Measurements from ENCODE around the gene LIMK1.
"Not testable (repeated sequence)": the region's sequence is repeated elsewhere in the genome, so short reads cannot be mapped to it uniquely, and the experiment has no call there.

Gene LIMK1

DNA sequence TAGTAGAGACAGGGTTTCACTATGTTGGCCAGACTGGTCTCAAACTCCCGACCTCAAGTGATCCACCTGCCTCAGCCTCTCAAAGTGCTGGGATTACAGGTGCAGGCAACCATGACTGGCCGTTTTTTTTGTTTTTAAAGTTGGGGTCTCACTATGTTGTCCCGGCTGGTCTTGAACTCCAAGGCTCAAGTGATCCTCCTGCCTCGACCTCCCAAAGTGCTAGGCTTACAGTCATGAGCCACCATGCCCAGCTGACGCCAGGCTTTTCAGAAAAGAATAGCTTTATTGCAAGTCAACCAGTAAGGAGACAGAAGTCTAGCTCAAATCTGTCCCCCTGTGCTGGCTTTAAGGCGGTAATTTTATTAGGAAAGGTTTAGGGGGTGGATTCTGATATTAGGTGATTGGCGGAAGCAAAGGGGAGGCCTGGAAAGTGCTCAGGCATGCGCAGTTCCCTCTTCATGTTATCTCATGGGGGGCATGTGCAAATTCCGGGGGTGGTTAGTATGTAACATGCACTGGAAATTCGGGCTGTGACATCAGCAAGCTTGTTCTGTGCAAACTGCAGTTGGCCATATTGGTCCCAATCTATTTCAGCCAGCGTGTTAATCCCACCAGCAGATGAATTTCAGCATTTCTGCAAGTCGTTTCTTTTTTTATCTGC, 42.7 kb downstream of the LIMK1 start:
- DNase-seq, result no peak

DNA sequence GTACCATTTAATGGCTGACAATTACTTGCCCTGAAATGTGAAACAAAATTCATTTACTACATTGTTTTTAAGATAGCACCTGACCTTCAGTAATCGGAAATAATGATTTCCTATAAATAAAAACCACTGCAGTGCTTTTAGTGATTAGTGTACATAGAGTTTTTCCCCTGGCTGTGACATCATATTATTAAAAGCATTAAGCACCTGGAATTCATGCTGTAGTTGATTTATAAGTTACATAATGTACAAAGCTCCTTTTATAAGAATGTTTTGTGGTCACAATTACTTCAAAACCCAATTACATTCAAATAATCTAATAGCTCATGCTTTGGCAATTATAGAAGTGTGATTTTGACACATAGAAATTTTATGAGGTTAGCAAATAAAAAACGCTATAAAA, 46.3 kb downstream of the LIMK1 start:
- no peak for DNase-seq

DNA sequence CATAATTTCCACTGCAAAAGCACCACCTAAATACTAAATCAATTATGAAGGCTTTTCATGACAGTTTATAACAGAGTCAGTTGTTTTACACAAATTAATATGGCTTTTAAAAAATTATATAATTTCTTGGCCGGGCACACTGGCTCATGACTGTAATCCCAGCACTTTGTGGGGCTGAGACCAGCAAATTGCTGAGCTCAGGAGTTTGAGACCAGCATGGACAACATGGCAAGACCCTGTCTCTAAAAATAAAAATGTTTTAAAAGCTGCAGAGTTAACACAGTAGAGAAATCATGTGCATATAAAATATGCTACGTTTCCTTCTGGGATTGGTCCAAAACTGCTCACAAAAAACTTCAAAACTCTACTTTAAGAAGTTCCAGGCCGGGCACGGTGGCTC, 46.9 kb downstream of the LIMK1 start:
- DNase-seq, result no peak

DNA sequence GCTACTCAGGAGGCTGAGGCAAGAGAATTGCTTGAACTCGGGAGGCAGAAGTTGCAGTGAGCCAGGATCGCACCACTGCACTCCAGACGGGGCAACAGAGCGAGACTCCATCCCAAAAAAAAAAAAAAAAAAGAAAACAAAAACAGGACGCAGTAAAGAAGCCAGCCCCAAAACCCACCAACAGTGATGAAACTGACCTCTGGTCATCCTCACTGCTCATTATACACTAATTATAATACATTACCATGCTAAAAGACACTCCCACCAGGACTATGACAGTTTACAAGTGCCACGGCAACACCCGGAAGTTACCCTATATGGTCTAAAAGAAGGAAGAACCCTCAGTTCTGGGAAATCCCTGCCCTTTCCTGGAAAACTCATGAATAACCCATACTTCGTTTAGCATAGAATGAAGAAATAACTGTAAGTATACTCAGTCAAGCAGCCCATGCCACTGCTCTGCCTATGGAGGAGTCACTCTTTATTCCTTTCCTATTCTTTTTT, 50.6 kb downstream of the LIMK1 start:
- no peak for DNase-seq

DNA sequence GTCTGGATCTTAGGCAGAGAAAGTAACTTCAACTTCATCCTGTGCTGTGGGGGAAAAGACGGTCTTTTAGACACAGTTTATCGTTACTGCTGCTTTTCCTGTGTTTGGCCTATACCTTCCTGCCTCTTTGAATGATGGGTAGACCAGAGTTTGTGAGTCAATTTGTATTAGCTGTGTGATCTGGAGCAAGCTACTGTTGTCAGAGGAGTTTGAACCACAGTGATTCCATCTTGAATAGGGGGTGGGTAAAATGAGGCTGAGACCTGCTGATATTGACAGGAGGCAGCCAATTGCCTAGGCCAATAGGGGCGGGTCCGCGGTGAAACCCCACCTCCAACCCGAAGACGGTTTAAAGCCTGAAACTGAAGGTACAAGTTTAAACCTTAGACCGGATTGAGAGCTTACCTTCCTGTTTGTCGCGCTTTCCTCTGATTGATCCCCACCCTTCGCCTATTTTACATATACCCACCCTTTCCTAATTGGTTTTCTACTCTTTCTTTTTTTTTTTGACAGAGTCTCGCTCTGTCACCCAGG, 54.8 kb downstream of the LIMK1 start:
- DNase-seq, result no peak

DNA sequence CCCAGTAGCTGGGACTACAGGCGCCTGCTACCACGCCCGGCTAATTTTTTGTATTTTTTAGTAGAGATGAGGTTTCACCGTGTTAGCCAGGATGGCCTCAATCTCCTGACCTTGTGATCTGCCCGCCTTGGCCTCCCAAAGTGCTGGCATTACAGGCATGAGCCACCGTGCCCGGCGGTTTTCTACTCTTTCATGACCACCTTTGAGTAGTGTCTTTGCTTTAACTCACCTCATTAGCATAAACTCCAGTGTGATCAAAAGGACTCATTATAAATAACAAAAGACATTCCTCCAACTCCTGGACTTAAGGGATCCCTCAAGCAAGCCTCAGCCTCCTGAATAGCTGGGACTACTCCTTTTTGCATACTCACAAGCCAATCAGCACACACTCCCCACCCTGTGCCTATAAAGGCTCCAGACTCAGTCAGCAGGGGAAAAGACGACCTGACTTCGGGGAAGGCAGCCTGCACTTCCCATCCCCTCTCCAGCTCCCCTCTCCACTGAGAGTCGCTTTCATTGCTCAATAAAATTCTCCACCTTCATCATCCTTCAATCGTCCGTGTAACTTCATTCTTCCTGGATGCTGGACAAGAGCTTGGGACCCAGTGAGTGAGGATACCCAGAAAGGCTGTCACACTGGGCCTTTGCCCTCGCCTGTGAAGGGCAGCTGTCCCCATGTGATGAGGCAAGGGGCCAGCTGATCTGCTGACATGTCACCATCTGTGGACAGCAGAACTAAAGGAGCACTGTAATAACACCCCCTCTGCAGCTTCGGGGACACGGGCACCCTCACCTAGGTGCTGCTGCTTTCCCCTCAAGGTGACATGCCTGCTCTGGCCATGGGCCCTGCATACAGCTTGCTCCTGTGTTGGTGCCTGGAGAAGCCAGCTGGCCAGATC, 55.6 kb downstream of the LIMK1 start:
- no peak for DNase-seq

DNA sequence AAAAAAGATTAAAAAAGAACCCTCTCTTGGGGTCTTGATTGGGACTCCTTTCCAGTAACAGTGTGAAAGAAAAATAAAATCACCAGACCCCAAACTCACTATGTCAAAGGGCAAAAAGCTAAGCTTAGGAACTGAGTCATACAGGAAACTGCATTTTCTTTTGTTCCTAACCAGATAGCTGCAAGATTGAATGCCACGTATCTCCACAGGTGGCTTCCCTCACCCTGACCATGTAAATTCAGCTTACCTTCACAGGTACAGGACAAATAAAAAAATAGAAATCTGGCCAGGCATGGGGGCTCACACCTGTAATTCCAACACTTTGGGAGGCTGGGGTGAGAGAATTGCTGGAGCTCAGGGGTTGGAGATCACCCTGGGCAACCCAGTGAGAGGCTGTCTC, 58.1 kb downstream of the LIMK1 start:
- DNase-seq, result no peak

DNA sequence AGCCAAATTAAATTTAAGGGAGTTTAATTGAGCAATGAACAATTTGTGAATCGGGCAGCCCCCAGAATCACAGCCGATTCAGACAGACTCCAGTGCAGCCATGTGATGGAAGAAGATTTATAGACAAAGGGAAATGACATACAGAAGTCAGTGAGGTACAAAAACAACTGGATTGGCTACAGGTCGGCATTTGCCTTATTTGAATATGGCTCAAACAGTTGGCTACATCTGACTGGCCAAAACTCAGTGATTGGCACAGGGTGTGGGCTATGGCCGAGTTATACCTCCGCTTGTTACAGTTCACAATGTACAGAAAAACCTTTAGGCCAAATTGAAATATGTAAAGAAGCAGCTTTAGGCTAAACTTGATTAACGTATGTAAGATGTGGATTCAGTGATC, 59.8 kb downstream of the LIMK1 start:
- no peak for DNase-seq

DNA sequence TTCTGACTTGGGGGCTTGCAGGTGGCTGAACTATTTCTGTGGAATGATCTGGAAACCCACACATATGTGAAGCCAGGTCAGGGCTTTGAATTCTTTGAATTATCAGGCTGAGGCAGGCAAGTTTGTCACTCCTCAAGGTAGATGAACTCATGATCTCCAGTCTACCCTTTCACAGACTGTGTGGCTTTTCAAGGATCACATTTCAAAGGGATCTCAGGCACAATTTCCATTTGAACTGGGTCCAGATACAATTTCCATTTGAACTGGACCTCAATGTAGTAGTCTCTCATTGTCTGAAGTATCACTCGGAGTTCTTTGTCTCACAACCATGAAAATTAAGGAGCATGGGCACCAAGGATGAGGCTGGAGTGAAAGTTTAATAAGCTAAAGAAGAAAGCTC, 64.9 kb downstream of the LIMK1 start:
- no peak for DNase-seq

DNA sequence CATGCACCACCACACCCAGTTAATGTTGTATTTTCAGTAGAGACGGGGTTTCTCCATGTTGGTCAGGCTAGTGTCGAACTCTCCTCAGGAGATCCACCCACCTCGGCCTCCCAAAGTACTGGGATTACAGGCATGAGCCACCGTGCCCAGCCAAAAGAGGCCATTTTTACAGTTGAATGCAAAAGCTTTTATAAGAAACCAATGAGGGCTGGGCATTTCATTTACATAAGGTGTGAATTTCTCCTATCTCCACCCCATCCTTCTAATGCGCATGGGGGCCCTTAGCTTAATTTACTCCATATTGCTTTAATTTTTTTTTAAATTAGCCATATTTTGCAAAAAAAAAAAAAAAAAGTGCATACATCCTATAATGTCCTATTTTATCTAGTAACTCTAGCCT, 65.5 kb downstream of the LIMK1 start:
- DNase-seq, result no peak

DNA sequence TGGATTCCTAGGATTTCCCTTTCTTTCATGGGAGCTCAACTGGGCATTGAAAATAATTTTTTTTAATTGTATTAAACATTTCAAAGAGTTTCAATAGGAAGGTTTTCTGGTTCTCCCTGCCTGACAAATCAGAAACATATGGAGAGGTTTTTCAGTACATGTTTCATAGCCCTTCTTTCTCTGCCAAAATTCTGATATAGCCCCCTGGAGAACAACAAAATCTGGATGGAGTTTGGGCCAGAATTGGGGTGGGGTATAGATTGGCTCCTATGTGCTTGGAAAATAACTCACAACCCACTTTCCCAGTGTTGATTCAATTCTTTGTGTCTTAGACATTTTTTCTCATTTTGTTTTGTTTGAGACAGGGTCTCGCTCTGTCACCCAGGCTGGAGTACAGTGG, 66.0 kb downstream of the LIMK1 start:
- DNase-seq, result no peak

DNA sequence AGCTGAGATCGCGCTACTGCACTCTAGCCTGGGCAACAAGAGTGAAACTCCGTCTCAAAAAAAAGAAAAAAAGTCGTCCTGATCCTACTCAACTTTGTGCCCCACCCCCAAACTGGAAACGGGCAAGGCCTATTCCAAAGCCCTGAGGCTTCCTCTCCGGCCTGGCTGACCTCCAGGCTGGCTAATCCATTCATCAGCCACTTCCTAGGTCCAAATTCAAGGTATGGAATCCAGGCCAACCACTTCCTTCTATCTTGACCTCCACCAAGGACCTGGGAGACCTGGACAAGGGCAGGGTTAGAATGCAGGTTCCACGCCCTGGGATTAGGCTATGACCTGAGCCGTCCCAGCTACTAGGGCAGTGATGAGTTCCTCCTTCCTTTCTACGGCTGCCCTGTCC, 70.1 kb downstream of the LIMK1 start:
- no peak for DNase-seq

DNA sequence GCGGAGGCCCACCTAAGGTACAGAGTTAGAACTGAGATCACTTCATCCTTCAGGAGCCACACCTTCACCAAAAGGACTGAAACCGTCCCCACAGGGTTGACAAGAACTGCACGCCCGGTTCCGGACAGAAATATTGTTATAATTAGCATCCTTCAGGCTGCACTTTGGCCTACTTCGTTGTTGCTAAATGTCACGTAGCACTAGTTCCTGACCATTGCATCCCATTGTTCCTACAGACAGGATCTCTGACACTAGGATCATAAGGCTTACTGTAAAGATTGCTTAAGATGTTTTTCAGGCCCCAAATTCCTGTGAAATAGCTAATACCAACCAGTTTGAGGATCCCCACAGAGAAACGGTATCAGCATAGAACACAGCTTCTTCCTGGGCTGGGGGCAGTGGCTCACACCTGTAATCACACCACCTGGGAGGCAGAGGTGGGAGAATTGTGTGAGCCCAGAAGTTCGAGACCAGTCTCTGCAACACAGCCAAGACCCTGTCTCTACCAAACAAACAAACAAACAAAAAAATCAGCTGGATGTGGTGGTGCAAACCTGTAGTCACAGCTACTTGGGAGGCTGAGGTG, 72.3 kb downstream of the LIMK1 start:
- no peak for DNase-seq

DNA sequence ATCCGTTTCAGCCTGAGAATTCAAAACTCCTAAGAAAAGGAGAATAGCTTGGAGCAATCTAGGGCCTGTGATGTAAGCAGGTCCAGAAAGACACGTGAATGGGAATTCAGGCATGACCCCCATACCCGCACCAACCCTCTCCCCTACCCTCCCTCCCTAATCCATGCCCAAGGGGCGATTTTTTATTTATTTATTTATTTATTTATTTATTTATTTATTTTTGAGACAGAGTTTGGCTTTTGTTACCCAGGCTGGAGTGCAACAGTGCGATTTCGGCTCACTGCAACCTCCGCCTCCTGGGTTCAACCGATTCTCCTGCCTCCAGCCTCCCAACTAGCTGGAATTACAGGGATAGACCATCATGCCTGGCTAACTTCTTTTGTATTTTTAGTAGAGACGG, 74.0 kb downstream of the LIMK1 start:
- no peak for DNase-seq

DNA sequence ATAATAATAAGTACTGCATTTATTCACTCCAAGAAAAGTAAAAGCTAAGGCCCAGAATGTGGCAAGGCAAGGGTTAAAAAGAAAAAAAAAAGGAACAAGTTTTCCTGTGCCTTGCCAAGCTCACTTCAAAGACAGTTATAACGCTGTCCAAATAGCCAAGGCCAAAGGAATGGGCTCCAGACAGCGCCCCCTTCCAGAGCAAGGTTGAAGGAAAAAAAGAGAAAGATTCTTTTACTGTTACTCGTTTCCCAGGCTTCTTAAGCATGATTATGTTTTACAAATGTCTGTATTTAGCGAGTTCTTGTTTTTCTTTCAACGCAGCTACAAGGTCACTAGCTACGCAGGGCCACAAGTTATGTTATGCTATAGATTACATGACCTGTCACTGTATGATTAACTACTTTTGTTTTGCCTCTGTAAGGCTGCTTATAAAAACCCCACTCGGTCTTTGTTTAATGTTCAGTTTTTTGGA, 81.4 kb downstream of the LIMK1 start:
- no peak for DNase-seq

DNA sequence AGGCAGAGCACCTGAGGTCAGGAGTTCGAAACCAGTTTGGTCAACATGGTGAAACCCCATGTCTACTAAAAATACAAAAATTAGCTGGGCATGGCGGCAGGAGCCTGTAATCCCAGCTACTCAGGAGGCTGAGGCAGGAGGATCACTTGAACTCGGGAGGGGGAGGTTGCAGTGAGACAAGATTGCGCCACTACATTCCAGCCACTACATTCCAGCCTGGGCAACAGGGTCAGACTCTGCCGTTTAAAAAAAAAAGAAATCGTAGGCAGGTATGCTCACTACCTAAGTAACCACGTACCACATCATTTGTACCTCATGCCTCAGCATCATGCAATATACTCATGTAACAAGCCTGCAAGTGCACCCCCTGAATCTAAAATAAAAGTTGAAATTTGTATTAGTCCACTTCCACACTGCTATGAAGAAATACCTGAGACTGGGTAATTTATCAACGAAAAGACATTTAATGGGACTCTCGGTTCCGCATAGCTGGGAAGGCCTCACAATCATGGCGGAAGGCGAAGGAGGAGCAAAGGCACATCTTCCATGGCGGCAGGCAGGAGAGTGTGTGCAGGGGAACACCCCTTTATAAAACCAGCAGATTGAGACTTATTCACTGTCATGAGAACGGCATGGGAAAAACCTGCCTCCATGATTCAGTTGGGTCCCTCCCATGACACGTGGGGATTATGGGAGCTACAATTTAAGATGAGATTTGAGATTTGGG, 82.4 kb downstream of the LIMK1 start:
- DNase-seq, result no peak

DNA sequence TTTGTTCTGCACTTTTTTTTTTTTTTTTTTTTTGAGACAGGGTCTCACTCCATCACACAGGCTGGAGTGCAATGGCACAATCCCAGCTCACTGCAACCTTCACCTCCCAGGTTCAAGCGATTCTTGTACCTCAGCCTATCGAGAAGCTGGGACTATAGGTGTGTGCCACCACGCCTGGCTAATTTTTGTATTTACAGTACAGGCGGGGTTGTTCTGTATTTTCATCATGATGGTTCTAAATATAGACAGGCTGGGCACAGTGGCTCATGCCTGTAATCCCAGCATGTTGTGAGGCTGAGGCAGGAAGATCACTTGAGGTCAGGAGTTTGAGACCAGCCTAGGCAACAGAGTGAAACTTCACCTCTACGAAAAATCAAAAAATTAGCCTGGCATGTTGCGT, 83.7 kb downstream of the LIMK1 start:
- not testable (repeated sequence) for DNase-seq
